Dermis blood vessel endothelial cell (primary cell): ENCODE measurements around the gene CCDC88A. TPM values are rescaled to one million over a fixed set of nuclear protein-coding genes. Genes with fewer than 3 reads are reported as not detected.
"Not testable (repeated sequence)": the region's sequence is repeated elsewhere in the genome, so short reads cannot be mapped to it uniquely, and the experiment has no call there.

Source experiments
- DNase-seq: peaks from one replicate; pipeline ENCODE4 v3.0.0; 2010
- total RNA-seq: library from RNA; depleted of rRNA; stranded (reverse); fragments of >200 nt; gene quantifications from 2 replicates; pipeline ENCODE4 v1.2.3, GENCODE V29; 2014

CCDC88A gene
- total RNA-seq, 1 donor from 2014 or later = 51.6 TPM

- DNase-seq = no peak
These were observed 1.2 kb upstream of the CCDC88A start for GRCh38 chr2:55420871-55421270.

GRCh38 chr2:55420439-55420725, 726 bp upstream of the CCDC88A start:
- DNase-seq = no peak

DNA sequence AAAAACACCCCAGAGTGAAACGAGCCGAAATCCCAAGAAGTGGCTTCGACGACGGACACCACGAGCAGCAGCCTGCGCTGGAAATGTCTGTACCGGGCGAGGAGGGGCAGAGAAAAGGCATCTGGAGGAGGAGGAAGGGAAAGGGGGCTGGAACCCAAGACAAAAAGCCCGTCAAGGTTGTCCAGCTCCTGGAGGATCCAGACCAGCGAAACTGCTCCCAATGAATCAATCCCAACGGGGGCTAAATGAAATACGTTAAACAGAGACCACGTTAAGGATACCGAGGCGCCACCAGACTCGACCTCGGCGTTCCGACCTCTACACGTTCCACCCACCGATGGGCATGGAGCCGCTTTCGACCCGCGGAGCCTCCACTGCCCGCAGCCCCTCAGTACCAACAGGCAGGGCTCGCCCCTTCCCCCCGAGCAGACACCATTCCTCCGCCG, 400 bp downstream of the CCDC88A start:
- DNase-seq = peak; percentile 50

- DNase-seq = peak; percentile 30
These were observed 984 bp downstream of the CCDC88A start for GRCh38 chr2:55418512-55419232.

- no peak for DNase-seq
These were observed 1.6 kb downstream of the CCDC88A start for GRCh38 chr2:55418072-55418471.

DNA sequence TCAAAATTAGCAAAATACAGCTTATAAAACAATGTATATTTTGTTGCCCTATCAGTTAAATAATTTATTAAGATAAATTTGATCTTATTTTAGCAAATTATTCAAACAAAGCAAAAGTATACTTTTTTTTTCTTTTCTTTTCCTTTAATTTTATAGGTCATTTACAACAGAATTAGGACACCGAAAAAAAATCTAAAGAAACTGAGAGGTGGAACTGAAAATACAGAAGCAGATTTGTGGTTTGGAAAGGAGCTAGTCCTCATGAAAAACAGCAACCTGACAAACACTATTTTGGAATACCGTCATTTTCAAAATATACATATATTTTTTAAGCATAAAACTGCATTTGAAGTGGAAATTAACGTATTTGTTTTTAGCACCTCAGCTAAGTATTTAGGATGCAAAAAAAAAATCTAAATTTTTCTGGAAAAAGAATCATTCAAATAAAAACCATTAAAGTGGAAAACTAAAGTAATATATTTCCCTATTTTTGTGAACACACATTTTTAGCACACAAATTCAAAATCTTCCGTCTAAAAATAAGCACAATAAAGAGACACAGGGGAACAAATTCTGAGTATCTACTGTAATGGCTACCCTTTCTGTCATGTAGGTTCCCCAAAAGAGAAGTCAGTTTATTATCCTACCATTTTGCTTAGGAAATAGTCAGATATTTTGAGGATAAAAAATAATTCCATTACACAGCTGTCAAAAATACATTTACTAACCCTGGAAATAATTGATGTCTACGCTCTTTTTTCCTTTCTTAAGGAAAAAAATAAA, 2.7 kb downstream of the CCDC88A start:
- DNase-seq = no peak

DNA sequence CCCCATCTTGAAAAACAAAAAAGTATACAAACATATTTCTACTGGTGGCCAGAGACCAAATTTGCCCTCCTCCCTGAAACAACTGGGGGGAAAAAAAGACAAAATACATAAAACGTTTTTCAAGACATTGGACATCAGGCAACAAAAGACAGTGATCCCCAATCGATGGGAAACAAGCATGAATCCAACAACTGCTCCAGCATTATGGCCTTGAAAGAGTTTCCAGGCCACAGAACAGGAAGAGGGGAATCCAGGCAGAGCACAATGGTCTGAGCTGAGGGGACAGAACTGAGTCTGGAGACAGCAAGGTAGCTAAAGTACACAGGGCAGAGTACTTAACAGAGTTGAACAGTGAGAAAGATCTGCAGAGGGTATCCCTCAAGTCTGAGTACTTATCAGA, 4.4 kb downstream of the CCDC88A start:
- no peak for DNase-seq

GRCh38 chr2:55408918-55409868, 10.5 kb downstream of the CCDC88A start:
- no peak for DNase-seq

GRCh38 chr2:55408098-55408882, 11.4 kb downstream of the CCDC88A start:
- DNase-seq = no peak

GRCh38 chr2:55405116-55405515, 14.5 kb downstream of the CCDC88A start:
- no peak for DNase-seq

DNA sequence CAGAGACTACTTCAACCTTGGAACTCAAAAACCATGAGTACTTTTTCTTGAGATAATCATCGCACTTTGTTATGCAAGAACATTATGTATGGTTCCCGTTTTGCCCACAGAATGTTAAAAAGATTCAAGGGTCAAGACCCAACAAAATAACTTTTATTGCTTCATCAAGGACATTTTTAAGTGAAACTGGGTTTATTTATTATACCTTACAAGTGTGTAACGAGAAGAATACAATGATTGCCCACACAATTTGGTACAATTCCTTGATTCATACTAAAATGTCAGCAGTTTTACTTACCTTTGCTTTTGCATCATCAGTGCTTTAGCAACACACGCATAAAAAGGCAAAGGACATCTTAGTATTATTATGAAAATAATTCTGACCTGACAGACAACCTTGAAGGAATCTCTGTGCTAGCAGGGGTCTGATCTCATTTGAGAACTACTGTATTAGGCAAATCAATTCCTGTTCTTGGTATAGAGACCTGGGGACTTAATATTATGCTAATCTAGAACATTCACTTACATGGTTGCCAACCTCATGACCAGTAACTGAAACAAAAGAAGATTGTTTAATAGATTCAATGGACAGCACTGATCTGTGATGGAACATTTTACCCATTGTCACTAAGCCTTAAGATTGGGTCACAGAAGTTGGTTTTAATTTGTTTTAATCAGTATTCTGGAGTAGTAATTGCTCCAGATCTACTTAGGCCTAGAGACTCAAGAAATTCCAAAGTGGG, 16.2 kb downstream of the CCDC88A start:
- DNase-seq = no peak

- no peak for DNase-seq
These were observed 18.5 kb downstream of the CCDC88A start for GRCh38 chr2:55401124-55401523.

DNA sequence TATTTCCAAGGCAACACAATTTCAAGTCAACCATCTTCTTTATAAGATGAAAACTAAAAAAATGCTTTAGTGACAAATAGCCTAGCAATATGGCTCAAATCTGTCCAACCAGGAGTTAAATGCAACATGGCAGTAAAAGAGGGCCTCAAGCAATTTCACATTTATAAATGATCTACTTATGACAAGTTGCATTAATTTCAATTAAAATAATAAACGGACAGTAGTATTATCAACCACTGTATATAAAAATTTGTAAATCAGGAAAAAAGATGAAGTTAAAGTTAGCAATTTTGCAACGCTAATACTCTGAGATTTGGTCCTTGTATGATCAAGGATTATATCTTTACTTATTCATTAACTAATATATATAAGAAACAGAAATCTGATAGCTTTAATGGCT, 19.3 kb downstream of the CCDC88A start:
- DNase-seq = no peak

- no peak for DNase-seq
These were observed 19.8 kb downstream of the CCDC88A start for GRCh38 chr2:55399815-55400214.

DNA sequence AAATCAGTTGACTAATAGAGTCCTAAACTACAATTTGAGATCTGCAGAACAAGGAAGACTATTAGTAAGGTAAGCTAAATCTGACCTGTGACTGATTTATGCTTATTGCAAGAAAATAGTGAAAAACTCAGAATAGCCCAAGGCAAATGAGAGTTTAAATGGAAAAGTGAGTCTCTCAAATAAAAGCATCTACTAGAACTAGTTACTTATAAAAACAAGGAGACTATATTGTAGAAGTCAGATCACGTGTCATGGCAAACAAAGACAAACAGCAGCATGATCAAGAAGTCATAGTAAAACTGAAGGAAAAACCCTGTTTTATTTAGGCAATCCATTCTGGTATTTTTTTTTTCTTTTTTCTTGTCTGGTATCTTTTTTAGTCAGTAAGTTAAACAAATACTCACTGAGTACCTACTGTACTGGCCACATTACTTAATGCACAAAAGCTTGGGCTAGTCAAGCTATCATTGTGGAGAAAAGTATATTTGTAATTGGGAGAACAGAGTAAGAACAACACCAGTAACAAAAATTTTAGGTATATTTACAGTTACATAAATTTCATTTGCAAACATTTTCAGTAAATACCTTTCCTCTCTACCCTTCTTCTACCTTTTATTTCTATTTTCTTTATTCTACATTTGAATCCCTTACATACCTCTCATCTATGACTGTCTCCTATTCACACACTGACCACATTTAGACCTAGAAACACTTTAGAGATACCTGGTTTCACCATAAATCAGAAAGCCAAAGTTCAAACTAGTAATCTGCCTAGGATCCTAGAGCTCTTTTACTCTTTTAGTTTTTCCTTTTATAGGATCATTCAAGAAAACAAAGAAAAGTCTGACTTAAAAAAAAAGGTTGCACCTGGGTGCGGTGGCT, 23.7 kb downstream of the CCDC88A start:
- no peak for DNase-seq

DNA sequence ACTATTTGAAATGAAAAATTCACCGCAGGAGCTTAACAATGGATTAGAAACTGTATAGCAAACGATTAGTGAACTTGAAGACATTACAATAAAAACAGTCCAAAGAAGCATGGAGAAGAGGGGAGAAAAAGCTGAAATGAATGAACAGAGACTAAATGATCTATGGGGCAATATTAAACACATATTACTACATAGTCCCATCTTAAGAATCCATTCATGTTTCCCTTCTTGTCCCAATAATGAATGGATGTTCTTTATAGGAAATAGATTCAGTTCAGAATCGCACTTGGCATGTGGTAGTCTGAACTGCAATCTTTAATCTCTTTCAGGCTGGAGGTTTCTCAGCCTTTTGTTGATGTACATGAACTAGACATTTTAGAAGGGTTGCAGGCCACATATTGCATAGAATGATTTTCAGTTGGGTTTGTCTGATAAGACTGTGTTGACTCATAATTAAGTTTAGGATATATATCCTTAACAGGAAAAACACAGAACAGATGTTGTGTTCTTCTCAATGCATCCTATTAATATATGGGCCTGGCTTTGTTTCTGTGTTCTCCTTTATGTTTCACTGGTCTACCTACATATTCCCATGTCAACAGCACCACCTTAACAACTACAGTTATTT, 27.9 kb downstream of the CCDC88A start:
- no peak for DNase-seq

- DNase-seq = no peak
These were observed 28.5 kb downstream of the CCDC88A start for GRCh38 chr2:55391155-55391554.

- DNase-seq = not testable (repeated sequence)
These were observed 34.1 kb downstream of the CCDC88A start for GRCh38 chr2:55385516-55385915.

- no peak for DNase-seq
These were observed 34.9 kb downstream of the CCDC88A start for GRCh38 chr2:55384786-55385185.

GRCh38 chr2:55371376-55371775, 48.3 kb downstream of the CCDC88A start:
- no peak for DNase-seq
